ENCODE data around the gene DLG3. TPM values are rescaled to one million over a fixed set of nuclear protein-coding genes. Genes with fewer than 3 reads are reported as not detected.
"Not testable (repeated sequence)": the region's sequence is repeated elsewhere in the genome, so short reads cannot be mapped to it uniquely, and the experiment has no call there.

The DLG3 gene
- total RNA-seq: 6.5 TPM

- H3K27me3 ChIP-seq: no peaks in the 10 kb centered on the region
- peaks cover 0 to 4% of the 10 kb centered on the region in 2 donors for H3K4me1 ChIP-seq
- H3K4me3 ChIP-seq: peak within 1 kb of the TSS; percentile 50 to 68
- TF ChIP-seq CTCF (IDR thresholded peaks at IDR 0.05): no peak
- H3K36me3 ChIP-seq: no peaks in the 10 kb centered on the region
- intact Hi-C loops (cut with DNase I): no loop called here
- H3K9me3 ChIP-seq: no peaks in the 10 kb centered on the region
- DNase-seq (ENCODE audit: low spot score in 2 of 2): no peak
- no peak within 1 kb of the TSS for H3K27ac ChIP-seq
Observed at GRCh38 chrX:70444326-70444945, at the start of gene DLG3. DLG3 (plus strand) TSS chrX:70444835; CDS start chrX:70445202, 367 bp downstream.

GRCh38 chrX:70398899-70399298, 45.7 kb upstream of the DLG3 start:
- H3K27me3 ChIP-seq: no peaks in the 10 kb centered on the region
- TF ChIP-seq CTCF (IDR thresholded peaks at IDR 0.05): no peak
- H3K27ac ChIP-seq: peak overlapping the region in 1 of 2 donors; percentile 7
- intact Hi-C loops (cut with DNase I): no loop called here
- DNase-seq (ENCODE audit: low spot score in 2 of 2): no peak
- no peaks in the 10 kb centered on the region for H3K36me3 ChIP-seq
- H3K9me3 ChIP-seq: no peaks in the 10 kb centered on the region
- no peaks in the 10 kb centered on the region for H3K4me1 ChIP-seq
- no peak overlapping the region for H3K4me3 ChIP-seq

- H3K9me3 ChIP-seq; H3K4me3 ChIP-seq; H3K27me3 ChIP-seq; intact Hi-C loops (cut with DNase I); H3K36me3 ChIP-seq; H3K27ac ChIP-seq; DNase-seq (ENCODE audit: low spot score in 2 of 2); H3K4me1 ChIP-seq: not testable (repeated sequence)
Observed at GRCh38 chrX:70400181-70400580, 44.5 kb upstream of the DLG3 start.

- H3K27ac ChIP-seq: no peak overlapping the region
- no peaks in the 10 kb centered on the region for H3K4me1 ChIP-seq
- DNase-seq (ENCODE audit: low spot score in 2 of 2): no peak
- no peak overlapping the region for H3K4me3 ChIP-seq
- intact Hi-C loops (cut with DNase I): no loop called here
- TF ChIP-seq CTCF (IDR thresholded peaks at IDR 0.05): no peak
- no peaks in the 10 kb centered on the region for H3K9me3 ChIP-seq
- H3K27me3 ChIP-seq: no peaks in the 10 kb centered on the region
- H3K36me3 ChIP-seq: no peaks in the 10 kb centered on the region
Observed at GRCh38 chrX:70402721-70403120, 41.9 kb upstream of the DLG3 start.

GRCh38 chrX:70405003-70405402, 39.6 kb upstream of the DLG3 start:
- Histone ChIP-seq H3K4me1 (no peaks in the 10 kb centered on the region), H3K36me3 (no peaks in the 10 kb centered on the region), H3K27me3 (no peaks in the 10 kb centered on the region), H3K4me3 (no peak overlapping the region), H3K27ac (no peak overlapping the region), H3K9me3 (no peaks in the 10 kb centered on the region)
- intact Hi-C loops (cut with DNase I): no loop called here
- no peak for DNase-seq (ENCODE audit: low spot score in 2 of 2)
- no peak for TF ChIP-seq CTCF (IDR thresholded peaks at IDR 0.05)

GRCh38 chrX:70410921-70411320, 33.7 kb upstream of the DLG3 start:
- DNase-seq (ENCODE audit: low spot score in 2 of 2): no peak
- no peak for TF ChIP-seq CTCF (IDR thresholded peaks at IDR 0.05)
- Histone ChIP-seq H3K27me3 (no peaks in the 10 kb centered on the region), H3K27ac (no peak overlapping the region), H3K36me3 (no peaks in the 10 kb centered on the region), H3K4me1 (no peaks in the 10 kb centered on the region), H3K4me3 (no peak overlapping the region), H3K9me3 (no peaks in the 10 kb centered on the region)
- intact Hi-C loops (cut with DNase I): no loop called here

All from ascending aorta (tissue), 2 donors.